ENCODE data around the gene RCC1.
A peak's percentile ranks its signal among the peaks of the same experiment; 100 is the strongest.
"Not testable (repeated sequence)": the region's sequence is repeated elsewhere in the genome, so short reads cannot be mapped to it uniquely, and the experiment has no call there.

The RCC1 gene, protein sequence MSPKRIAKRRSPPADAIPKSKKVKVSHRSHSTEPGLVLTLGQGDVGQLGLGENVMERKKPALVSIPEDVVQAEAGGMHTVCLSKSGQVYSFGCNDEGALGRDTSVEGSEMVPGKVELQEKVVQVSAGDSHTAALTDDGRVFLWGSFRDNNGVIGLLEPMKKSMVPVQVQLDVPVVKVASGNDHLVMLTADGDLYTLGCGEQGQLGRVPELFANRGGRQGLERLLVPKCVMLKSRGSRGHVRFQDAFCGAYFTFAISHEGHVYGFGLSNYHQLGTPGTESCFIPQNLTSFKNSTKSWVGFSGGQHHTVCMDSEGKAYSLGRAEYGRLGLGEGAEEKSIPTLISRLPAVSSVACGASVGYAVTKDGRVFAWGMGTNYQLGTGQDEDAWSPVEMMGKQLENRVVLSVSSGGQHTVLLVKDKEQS

DNA sequence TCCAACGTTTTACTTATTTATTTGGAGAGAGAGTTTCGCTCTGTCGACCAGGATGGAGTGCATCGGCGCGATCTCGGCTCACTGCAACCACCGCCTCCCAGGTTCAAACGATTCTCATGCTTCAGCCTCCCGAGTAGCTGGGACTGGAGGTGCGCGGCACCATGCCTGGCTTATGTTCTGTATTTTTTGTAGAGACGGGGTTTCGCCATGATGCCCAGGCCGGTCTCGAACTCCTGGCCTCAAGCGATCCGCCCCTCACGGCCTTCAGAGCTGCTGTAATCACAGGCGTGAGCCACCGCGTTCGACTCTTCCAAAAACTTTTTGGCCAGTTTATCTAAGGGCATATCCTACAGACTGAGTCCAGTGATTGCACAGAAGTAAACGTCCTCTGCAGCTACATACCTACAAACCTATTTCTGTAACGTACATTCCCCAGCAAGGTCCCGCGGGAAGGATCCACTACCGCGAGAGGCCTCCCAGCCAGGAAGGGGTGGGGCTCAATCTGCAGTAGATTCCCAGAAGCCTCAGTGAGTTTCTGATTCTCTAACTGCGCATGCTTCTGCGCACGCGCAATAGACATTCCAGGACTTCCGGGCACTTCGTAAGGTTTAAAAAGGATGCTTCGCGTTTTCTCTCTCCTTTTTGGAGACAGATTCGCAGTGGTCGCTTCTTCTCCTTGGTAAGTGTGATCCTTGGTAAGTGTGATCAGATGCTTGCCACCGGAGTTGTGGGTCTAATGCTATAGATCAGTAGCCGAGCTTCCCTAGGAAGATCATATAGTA lies at the start of gene RCC1:
Gene RCC1 (plus strand): TSS at position 638 of the 782 bp plus-strand sequence. CDS start 23,824 bp downstream, outside the sequence.
- peak; percentile 85 to 93 for DNase-seq (ENCODE audit: low read depth in 2 of 2)

DNA sequence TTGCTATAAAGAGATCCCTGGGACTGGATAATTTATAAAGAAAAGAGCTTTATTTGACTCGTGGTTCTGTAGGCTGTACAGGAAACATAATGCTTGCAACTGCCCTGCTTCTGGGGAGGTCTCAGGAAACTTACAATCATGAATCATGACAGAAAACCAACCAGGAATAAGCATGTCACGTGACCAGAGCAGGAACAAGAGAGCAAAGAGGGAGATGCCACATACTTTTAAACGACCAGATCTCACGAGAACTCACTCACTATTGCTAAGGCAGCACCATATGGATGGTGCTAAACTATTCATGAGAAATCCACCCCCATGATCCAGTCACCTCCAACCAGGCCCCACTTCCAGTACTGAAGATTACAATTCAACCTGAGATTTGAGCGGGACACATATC lies 49.8 kb upstream of the RCC1 start:
- no peak for DNase-seq (ENCODE audit: low read depth in 2 of 2)

DNA sequence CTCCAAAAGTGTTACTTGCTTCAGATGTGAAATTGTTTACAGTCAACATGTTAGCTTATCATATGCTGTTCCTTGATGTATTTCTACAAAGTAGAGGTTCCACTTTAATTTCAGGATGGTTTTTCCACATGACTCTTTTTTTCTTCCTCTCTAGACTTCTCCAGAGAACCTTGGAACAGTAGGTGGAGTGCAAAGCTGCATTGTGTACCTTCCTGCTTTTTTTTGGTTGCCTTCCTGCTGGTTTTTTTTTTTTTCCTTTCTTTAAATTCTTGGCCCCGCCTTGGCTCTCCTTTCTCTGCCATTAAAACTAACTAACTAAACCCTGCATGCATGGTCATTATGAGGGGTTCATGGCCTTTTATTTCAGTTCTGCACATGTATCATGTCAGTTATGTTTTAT lies 48.2 kb upstream of the RCC1 start:
- DNase-seq (ENCODE audit: low read depth in 2 of 2) = no peak

DNA sequence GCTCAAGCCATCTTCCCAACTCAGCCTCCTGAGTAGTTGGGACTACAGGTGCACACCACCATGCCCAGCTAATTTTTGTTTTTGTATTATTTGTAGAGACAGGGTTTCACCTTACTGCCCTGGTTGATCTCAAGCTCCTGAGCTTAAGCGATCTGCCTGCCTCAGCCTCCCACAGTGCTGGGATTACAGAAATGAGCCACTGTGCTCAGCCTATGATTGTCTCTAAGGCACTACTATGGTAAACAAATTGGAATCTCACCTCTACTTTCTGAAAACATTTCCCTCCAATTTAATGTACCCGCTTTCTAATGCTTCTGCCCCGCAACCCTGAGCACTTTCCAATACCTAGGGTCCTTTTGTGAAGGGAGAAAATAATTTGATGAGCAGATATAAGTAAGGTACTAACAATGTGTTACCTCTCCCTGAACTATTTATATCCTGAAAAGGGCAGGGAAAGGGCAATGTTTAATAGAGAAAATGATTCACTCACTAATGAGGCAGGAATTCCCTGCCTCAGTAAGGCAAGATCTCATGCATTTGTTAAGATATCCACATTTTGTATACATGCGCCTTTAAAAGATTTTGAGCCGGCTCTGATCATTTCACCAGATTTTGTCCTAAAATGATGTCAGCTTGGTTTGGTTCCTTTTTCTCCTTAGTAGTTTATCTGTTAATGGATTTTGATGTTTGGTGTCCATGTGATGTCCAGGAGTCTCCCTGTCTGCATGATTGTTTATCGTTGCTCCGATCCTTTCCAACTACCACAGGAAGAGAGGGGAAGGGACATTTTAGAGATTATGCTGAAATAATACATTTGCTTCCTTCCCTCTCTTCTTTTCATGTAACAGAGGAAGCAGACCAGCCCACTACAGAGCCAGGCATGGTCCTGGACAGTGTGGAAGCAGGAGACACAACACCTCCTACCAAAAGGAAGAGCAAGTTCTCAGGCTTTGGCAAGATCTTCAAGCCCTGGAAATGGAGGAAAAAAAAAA lies 47.3 kb upstream of the RCC1 start:
- DNase-seq (ENCODE audit: low read depth in 2 of 2) = no peak

DNA sequence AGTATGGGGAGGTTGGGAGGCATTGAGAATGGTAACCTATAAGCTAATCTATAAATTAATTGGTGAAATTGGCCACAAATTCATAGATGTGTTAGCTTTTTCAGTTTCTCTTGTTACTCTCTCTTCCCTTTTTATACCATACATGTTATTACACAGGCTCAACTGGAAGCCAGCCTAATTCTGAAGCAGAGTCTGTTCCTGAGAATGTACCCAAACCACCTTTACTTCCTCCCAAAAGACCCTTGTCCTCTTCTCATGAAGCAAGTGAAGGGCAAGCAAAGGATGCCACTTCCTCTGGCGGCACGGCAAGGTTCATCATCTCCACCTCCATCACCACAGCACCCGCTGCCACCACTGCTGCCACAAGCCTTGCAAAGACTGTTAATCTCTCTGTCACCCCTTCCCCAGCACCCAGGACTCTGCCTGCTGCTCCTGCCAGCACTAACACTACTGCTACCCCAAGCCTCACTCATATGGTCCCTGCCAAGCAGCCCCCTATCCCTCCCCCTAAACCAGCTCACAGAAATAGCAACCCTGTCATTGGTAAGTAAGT lies 39.5 kb upstream of the RCC1 start:
- DNase-seq (ENCODE audit: low read depth in 2 of 2) = no peak

DNA sequence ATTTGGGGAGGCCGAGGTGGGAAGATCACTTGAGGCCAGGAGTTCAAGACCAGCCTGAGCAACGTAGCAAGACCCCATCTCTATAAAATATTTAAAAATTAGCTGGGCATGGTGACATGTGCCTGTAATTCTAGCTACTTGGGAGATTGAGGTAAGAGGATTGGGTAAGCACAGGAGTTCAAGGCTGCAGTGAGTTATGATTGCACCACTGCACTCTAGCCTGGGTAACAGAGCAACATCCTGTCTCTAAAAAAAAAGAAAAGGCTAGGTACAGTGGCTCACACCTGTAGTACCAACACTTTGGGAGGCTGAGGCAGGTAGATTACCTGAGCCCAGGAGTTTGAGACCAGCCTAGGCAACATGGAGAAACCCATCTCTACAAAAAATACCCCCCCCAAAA lies 35.7 kb upstream of the RCC1 start:
- no peak for DNase-seq (ENCODE audit: low read depth in 2 of 2)

DNA sequence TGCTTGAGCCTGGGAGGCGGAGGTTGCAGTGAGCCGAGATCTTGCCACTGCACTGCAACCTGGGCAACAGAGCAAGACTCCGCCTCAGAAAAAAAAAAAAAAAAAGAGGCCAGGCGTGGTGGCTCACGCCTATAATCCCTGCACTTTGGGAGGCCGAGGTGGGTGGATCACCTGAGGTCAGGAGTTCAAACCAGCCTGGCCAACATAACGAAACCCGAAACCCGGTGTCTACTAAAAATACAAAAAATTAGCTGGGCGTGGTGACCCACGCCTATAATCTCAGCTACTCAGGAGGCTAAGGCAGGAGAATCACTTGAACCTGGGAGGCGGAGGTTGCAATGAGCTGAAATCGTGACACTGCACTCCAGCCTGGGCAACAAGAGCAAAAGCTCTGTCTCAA lies 26.3 kb upstream of the RCC1 start:
- not testable (repeated sequence) for DNase-seq (ENCODE audit: low read depth in 2 of 2)

DNA sequence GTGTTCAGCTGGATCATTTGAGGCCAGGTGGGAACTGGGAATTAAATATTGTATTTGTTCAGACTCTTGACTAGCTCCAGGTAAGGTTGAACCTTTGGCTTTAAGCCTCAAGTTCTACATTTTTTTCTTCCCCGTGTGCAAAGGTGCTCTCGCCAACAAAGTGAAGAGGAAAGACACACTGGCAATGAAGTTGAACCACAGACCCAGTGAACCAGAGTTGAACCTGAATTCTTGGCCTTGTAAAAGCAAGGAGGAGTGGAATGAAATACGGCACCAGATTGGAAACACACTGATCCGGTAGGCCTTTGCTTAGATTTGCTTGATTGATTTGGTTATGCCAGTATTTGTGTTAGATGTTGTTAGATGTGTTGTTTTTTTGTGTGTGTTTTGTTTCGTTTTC lies 25.5 kb upstream of the RCC1 start:
- DNase-seq (ENCODE audit: low read depth in 2 of 2) = no peak

DNA sequence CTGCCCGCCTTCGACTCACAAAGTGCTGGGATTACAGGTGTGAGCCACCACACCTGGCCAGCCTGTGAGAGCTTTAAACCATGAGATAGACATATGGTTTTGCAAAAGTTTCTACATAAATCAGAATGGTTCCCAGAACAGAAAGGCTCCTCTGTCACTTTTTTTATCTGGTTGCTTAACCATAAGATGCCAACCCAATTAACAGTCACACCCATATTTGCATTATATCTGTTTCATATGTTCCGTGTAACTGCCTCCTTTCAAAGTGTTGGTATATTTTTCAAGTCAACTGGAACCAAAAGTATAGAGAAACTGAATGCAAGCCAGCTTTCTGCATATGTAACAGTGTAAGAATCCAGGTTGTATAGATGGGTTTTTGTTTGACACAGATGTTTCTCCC lies 23.7 kb upstream of the RCC1 start:
- no peak for DNase-seq (ENCODE audit: low read depth in 2 of 2)

DNA sequence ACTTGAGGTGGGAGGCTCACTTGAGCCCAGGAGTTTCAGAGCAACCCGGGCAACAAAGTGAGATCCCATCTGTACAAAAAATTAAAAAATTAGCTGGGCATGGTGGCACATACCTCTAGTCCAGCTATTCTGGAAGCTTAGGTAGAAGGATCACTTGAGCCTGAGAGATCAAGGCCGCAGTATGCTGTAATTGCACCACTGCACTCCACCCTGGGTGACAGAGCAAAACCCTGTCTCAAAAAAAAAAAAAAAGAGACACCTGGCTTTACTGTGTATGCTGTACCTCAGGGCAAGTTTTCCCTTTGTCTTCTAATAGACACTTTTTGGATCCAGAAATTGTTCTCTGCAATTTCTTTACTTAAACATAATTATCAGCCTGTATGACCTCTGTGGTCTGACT lies 23.1 kb upstream of the RCC1 start:
- DNase-seq (ENCODE audit: low read depth in 2 of 2) = no peak

DNA sequence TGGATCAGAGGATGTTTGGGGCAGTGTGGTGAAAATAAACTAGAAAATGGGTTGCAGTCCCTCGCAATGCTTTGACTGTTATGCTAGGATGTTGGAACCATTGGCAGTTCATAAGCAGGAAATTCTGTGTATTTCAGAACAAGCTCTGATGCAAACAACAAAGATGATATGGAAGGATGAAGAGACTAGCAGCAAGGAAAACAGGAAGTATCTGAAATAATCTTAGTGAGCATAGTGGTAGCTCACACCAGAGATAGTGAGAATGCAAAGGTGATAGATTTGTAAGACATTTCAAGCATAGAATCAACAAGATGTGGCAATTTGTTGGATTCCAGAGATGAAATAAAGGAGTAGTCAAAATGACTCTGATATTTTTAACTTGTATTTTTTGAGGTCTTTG lies 11.1 kb upstream of the RCC1 start:
- DNase-seq (ENCODE audit: low read depth in 2 of 2) = no peak

DNA sequence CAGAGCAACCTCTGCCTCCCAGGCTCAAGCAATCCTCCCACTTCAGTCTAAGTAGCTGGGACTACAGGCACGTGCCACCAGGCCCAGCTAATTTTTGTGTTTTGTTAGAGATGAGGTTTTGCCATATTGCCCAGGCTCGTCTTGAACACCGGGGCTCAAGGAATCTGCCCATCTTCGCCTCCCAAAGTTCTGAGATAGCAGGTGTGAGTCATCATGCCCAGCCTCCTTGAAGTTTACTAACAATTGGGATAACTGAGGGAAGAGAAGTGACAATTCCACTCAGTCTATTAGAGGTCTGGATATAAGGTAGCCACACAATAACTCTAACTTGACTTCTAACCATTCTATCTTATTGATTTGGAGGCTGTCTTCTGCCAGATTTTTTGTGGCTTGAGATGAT lies 6.3 kb upstream of the RCC1 start:
- no peak for DNase-seq (ENCODE audit: low read depth in 2 of 2)

DNA sequence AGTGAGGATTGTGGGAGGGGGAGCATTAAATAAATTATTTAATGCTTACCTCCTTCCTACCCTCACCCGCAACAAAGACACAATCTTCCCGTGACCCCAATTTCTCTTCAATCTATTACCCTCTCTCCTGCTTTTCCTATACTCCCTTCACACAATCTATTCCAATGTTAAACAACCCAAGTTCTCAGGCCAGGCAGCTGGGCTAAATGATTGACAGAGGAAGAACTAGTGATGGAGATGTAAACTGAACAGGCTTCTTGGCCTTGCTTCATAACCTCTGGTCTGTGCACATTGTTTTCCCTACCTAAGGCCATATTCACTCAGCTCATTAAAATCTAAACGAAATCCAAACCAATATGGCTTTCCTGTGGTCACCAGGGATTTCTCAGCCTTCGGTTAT lies 3.9 kb upstream of the RCC1 start:
- DNase-seq (ENCODE audit: low read depth in 2 of 2) = no peak

DNA sequence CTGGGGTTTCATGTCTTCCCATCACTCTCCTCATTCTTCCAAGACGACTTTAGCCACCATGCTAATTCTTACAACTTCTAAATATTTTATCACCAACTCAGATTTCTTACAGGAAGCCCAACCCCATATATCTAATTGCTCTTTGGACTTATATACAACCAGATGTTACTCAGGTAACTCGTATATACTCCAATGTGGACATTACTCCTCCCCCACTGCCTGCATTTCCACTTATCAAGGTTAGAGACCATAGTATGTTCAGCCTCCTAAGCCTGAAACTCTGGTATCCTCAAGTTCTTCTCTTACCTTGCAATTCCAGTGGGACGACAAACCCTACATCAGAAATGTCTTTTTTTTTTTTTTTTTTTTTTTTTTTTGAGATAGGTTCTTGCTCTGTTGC lies 2.7 kb upstream of the RCC1 start:
- no peak for DNase-seq (ENCODE audit: low read depth in 2 of 2)

DNA sequence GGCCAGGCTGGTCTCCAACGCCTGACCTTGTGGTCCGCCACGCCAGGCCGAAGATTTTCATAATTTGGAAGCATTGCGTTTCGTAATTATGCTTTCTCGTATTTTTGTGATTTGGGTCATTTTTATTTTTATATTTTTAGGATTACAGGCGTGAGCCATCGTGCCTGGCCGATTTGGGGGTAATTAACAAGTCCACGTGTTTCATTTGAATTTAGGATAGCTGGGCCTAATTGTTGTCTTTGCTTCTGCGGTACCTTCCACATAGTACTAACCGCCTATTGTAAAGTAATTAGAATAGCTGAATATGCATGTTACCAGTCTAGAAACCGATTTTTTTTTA lies 1.0 kb downstream of the RCC1 start:
- no peak for DNase-seq (ENCODE audit: low read depth in 2 of 2)

DNA sequence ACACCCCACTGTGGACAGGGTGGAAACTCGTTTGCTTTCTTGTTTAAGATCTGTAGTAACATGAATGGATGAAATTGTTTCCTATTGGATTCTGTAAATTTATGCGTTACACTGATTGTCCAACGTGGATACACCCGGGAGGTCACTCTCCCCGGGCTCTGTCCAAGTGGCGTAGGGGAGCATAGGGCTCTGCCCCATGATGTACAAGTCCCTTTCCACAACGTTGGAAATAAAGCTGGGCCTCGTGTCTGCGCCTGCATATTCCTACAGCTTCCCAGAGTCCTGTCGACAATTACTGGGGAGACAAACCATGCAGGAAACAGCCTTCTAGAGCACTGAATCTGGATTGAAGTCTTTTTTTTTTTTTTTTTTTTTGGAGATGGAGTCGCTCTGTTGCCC lies 1.4 kb downstream of the RCC1 start:
- DNase-seq (ENCODE audit: low read depth in 2 of 2) = no peak

DNA sequence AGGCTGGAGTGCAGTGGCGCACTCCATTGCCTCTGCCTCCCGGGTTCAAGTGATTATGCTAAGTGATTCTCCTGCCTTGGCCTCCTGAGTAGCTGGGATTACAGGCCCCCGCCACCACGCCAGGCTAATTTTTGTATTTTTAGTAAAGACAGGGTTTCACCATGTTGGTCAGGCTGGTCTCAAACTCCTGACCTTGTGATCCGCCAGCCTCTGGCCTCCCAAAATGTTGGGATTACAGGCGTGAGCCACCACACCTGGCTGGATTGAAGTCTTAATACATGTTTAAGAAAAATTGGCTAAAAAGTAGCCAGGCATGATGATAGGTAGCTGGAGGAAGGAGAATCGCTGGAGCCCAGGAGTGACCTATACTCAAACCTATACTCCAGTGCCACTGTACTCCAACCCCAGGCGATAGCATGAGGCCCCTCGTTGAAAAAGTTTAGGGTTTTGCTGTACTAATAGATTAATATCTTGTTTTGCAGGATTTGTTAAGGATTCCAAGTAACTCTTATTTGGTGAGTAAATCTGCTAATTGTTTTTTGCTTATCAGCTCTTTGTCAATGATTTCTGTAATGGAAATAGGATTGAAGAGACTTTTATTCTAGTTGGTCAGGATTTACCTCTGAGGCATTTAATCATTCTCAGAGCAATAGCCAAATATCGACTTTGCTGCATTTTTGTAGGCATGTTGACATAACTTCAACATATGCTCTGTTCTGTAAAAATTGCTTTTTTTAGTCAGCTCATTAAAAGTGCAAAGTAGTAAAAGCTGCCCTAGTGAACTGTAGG lies 2.0 kb downstream of the RCC1 start:
- DNase-seq (ENCODE audit: low read depth in 2 of 2) = no peak

DNA sequence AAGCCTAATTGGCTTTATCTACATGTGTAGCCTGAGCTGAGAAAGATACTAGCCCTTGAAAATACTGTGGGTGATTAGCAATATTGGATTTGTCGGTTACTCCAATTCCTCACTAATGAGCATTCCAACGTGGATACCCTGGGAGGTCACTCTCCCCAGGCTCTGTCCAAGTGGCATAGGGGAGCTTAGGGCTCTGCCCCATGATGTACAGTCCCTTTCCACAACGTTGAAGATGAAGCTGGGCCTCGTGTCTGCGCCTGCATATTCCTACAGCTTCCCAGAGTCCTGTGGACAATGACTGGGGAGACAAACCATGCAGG lies 2.6 kb downstream of the RCC1 start:
- no peak for DNase-seq (ENCODE audit: low read depth in 2 of 2)

DNA sequence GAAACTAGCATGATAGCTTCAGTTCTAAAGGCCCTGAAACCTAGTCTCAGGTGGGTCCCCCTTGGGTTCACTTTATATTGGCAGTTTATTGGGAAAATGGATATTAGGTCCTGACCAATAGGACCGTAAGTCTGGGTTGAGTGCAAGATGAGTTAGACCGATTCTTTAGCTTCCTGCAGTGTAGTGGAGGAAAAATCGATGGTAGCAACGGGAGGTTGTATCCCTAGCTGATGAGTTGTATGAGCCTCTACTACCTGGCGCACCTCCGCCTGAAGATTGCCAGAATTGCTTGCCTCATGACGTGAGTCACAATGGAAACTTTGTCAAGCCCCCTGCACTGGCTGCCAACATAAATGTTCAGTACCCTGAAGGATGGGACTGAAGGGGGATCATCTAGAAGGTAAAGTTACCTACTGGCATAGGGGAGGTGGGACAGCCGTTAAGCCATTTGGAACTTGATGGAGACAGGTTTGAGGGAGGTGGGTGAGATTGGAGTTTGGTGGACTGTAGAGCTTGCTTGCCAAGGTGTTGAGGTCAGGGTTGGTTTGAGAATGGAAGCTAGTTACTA lies 3.9 kb downstream of the RCC1 start:
- DNase-seq (ENCODE audit: low read depth in 2 of 2) = no peak

DNA sequence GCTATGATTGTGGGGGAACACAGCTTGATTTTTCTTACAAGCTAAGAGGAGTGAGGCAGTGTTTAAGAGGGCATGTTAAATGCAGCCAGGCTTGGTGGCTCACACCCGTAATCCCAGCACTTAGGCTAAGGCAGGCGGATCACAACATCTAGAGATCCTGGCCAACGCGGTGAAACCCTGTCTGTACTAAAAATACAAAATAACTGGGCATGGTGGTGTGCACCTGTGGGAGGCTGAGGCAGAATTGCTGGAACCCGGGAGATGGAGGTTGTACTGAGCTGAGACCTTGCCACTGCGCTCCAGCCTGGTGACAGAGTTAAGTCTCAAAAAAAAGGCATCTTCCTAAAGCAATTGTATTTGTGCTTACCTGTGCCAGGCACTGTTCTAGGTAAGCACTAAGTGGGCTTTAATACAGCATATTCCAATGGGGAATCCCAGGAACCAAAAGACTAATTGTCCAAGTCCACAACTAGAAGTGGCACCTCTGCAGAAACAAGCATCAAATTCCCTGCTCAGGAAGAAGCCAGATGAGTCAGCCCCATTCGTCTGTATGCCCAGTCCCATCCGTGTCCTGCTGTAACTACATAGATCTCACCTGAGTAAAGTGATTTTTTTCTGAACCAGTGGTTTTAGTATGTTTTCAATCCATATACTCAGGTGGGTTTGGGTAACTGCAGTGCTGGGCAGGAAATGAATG lies 4.6 kb downstream of the RCC1 start:
- no peak for DNase-seq (ENCODE audit: low read depth in 2 of 2)
